ENCODE data around the gene NAA80. TPM values are rescaled to one million over a fixed set of nuclear protein-coding genes. Genes with fewer than 3 reads are reported as not detected.

The NAA80 gene
- total RNA-seq, 1 donor from 2014 or later: 7.6 TPM

- peak; percentile 49 for ATAC-seq
Observed at GRCh38 chr3:50254577-50255250, 44.5 kb downstream of the NAA80 start.

- ATAC-seq: peak; percentile 84
Observed at GRCh38 chr3:50251220-50251619, 48.0 kb downstream of the NAA80 start.

GRCh38 chr3:50250514-50250913 is 48.7 kb downstream of the NAA80 start:
- ATAC-seq: no peak

- ATAC-seq: no peak
Observed at GRCh38 chr3:50249457-50249856, 49.7 kb downstream of the NAA80 start.

DNA sequence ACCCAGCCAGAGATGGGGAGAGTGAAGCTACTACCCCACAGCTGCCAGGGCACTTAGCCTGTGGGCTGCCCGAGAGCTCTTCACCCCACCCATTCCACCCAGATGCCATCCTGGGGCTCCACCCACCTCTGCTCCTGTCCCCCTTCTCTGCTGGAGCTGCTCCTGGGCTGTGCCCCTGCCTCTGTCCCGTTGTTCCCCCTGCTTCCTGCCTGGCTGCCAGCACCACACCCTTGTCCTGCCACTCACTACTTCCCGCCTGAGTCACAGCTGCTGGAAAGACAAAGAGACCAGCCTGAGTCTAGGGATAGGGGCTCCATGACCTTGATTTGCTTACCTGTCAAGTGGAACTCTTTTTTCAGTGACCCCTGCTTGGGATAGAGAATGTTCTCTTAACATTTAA is 50.8 kb downstream of the NAA80 start:
- ATAC-seq: peak; percentile 30

DNA sequence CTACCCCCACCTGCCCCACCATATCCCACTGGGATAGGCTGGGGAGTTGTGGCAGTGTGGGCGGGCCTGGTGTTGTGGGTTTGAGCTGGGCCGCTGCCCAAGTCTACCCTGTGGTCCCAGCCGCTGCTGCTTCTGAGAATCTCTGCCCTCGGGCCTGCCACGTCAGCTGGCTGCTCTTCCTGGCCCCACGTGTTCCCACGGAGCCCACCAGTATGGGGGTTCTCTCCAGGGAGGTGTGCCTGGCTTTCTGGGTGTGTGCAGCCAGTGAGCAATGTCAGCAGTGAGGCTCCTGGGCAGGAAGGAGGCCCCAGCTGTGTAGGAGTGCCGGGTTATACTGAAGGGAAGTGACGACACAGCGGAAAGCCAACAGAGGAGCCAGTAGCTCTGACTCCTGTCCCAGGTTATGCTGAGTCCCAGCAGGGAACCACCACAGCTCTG is 52.7 kb downstream of the NAA80 start:
- ATAC-seq: peak; percentile 70

Other genes starting within 250 kb of the NAA80 start
- gene RBM5, start 210.5 kb downstream of the NAA80 start, total RNA-seq: 59.5 TPM
- 72.7 TPM for gene SEMA3F, start 144.1 kb downstream of the NAA80 start, total RNA-seq
- gene GNAT1, start 107.8 kb downstream of the NAA80 start, total RNA-seq: 0.08 TPM
- gene SLC38A3, start 94.1 kb downstream of the NAA80 start, total RNA-seq: 0.60 TPM
- gene GNAI2, start 63.2 kb downstream of the NAA80 start, total RNA-seq: 92.0 TPM
- 2.4 TPM for gene SEMA3B, start 30.3 kb downstream of the NAA80 start, total RNA-seq
- not detected for gene LSMEM2, start 20.3 kb downstream of the NAA80 start, total RNA-seq
- 65.8 TPM for gene IFRD2, start 7.0 kb downstream of the NAA80 start, total RNA-seq
- 4.8 TPM for gene HYAL3, start within 50 bp of the NAA80 start, total RNA-seq
- gene HYAL1, start 4.2 kb upstream of the NAA80 start, total RNA-seq: 4.1 TPM
- gene HYAL2, start 23.3 kb upstream of the NAA80 start, total RNA-seq: 30.7 TPM
- gene TUSC2, start 28.8 kb upstream of the NAA80 start, total RNA-seq: 12.2 TPM
- gene RASSF1, start 41.4 kb upstream of the NAA80 start, total RNA-seq: 13.6 TPM
- gene ZMYND10, start 46.3 kb upstream of the NAA80 start, total RNA-seq: 0.64 TPM
- gene NPRL2, start 51.4 kb upstream of the NAA80 start, total RNA-seq: 11.0 TPM
- gene CYB561D2, start 51.5 kb upstream of the NAA80 start, total RNA-seq: 15.5 TPM
- 19.3 TPM for gene TMEM115, start 60.1 kb upstream of the NAA80 start, total RNA-seq
- 0.08 TPM for gene CACNA2D2, start 204.2 kb upstream of the NAA80 start, total RNA-seq

All from esophagus mucosa (tissue), 1 donor.